Bronchial epithelial cell (primary cell): ENCODE results near the gene MTMR1. TPM values are rescaled to one million over a fixed set of nuclear protein-coding genes. Genes with fewer than 3 reads are reported as not detected.
A peak's percentile ranks its signal among the peaks of the same experiment; 100 is the strongest.

Experiments used
- DNase-seq: peaks from one replicate; pipeline ENCODE4 v3.0.0-alpha.2; 2010; ENCODE audit warnings: low read depth
- FAIRE-seq: peaks from 2 replicates; lab custom pipeline; 2011; peaks lifted over from hg19 to GRCh38; lab: Jason Lieb, UNC
- H3K27me3 ChIP-seq: 2 replicates; pipeline ENCODE4 v1.5.1; 2011; ENCODE audit warnings: low read length; ENCODE audit not compliant: control insufficient read depth, insufficient read depth
- H3K36me3 ChIP-seq: 2 replicates; pipeline ENCODE4 v1.5.1; 2011; ENCODE audit warnings: low read length; ENCODE audit not compliant: control insufficient read depth, insufficient read depth
- H3K4me3 ChIP-seq: 2 replicates; pipeline ENCODE4 v1.5.1; 2011; ENCODE audit warnings: mild to moderate bottlenecking, low read depth, low read length, control low read depth
- CTCF ChIP-seq: IDR thresholded peaks from 2 replicates; pipeline ENCODE4 v1.5.1; 2011; ENCODE audit warnings: mild to moderate bottlenecking, moderate library complexity, low read length, control low read depth, inconsistent platforms; ENCODE audit not compliant: insufficient read depth, severe bottlenecking
- total RNA-seq: library from RNA; depleted of rRNA; stranded (reverse); fragments of >200 nt; gene quantifications from 2 replicates; pipeline ENCODE4 v1.2.1, GENCODE V29; 2014

Gene MTMR1
- total RNA-seq, 1 donor from 2014 or later, result 14.0 TPM

GRCh38 chrX:150698981-150699380 lies 5.8 kb downstream of the MTMR1 start:
- no peak overlapping the region for H3K4me3 ChIP-seq
- no peaks in the 10 kb centered on the region for H3K27me3 ChIP-seq
- FAIRE-seq (no peak), DNase-seq (no peak)
- no peak for TF ChIP-seq CTCF
- no peaks in the 10 kb centered on the region for H3K36me3 ChIP-seq

GRCh38 chrX:150700107-150700506 lies 6.9 kb downstream of the MTMR1 start:
- no peak for TF ChIP-seq CTCF
- Histone ChIP-seq H3K36me3 (no peaks in the 10 kb centered on the region), H3K27me3 (no peaks in the 10 kb centered on the region), H3K4me3 (no peak overlapping the region)
- FAIRE-seq (no peak), DNase-seq (no peak)

GRCh38 chrX:150701377-150701776 lies 8.2 kb downstream of the MTMR1 start:
- DNase-seq (no peak), FAIRE-seq (no peak)
- Histone ChIP-seq H3K27me3 (no peaks in the 10 kb centered on the region), H3K4me3 (no peak overlapping the region), H3K36me3 (no peaks in the 10 kb centered on the region)
- no peak for TF ChIP-seq CTCF

GRCh38 chrX:150702966-150703694 lies 9.9 kb downstream of the MTMR1 start:
- no peak for TF ChIP-seq CTCF
- FAIRE-seq (no peak), DNase-seq (no peak)
- Histone ChIP-seq H3K27me3 (no peaks in the 10 kb centered on the region), H3K4me3 (no peak overlapping the region), H3K36me3 (no peaks in the 10 kb centered on the region)

- no peak for TF ChIP-seq CTCF
- Histone ChIP-seq H3K4me3 (no peak overlapping the region), H3K27me3 (no peaks in the 10 kb centered on the region), H3K36me3 (no peaks in the 10 kb centered on the region)
- DNase-seq, result no peak
- FAIRE-seq, result no peak
These were observed 10.4 kb downstream of the MTMR1 start for GRCh38 chrX:150703695-150703974.

- Histone ChIP-seq H3K4me3 (no peak overlapping the region), H3K27me3 (no peaks in the 10 kb centered on the region), H3K36me3 (no peaks in the 10 kb centered on the region)
- DNase-seq, result peak; percentile 85
- FAIRE-seq, result no peak
- TF ChIP-seq CTCF, result no peak
These were observed 10.9 kb downstream of the MTMR1 start for GRCh38 chrX:150704030-150704613.
